Left lung (tissue), 10 donors: Measurements from ENCODE around the gene LCN2. TPM values are rescaled to one million over a fixed set of nuclear protein-coding genes. Genes with fewer than 3 reads are reported as not detected.
A peak's percentile ranks its signal among the peaks of the same experiment; 100 is the strongest.

Experiments
- ATAC-seq: fragments of 200-7000 bp; cut with Tn5 transposase; one replicate; pipeline ENCODE4 v1.9.1; 2020; ENCODE audit warnings: moderate library complexity
- DNase-seq, 4 donors: peaks; one replicate each; pipeline ENCODE4 v3.0.0-alpha.2; 2013 to 2020
- H3K27ac ChIP-seq, 2 donors: fragments of 200-600 bp; sonication (generic) in 1 of 2; one replicate each; pipeline versions ENCODE4 v1.5.0 to v1.8.0; 2020 to 2021
- H3K27me3 ChIP-seq, 2 donors: fragments of 200-600 bp; sonication (generic) in 1 of 2; one replicate each; pipeline versions ENCODE4 v1.5.0 to v1.8.0; 2020 to 2021
- H3K36me3 ChIP-seq, 2 donors: fragments of 200-600 bp; sonication (generic) in 1 of 2; one replicate each; pipeline versions ENCODE4 v1.5.0 to v1.8.0; 2020 to 2021
- H3K4me1 ChIP-seq, 2 donors: fragments of 200-600 bp; one replicate each; pipeline ENCODE4 v1.8.0; 2021
- H3K4me3 ChIP-seq, 2 donors: fragments of 200-600 bp; sonication (generic) in 1 of 2; one replicate each; pipeline versions ENCODE4 v1.5.0 to v1.8.0; 2020 to 2021; ENCODE audit warnings: mild to moderate bottlenecking in 1 of 2
- H3K9me3 ChIP-seq, 2 donors: fragments of 200-600 bp; sonication (generic) in 1 of 2; one replicate each; pipeline versions ENCODE4 v1.5.0 to v1.8.0; 2020 to 2021
- CTCF ChIP-seq, 2 donors: fragments of 200-600 bp; sonication (generic) in 1 of 2; IDR thresholded peaks; one replicate each; pipeline versions ENCODE4 v1.5.0 to v1.8.0; 2021; ENCODE audit warnings: antibody characterized with exemption in 2 of 2
- intact Hi-C, 2 donors: fragments of 100-400 bp; cut with DNase I; formaldehyde crosslinking; loops; one replicate each; pipeline versions ENCODE4 v1.11.2 to v1.14.2; 2022
- polyA plus RNA-seq, 6 donors: library from polyadenylated mRNA; unstranded; fragments of 120-200 nt; gene quantifications; one replicate each; pipeline ENCODE4 v1.2.1, GENCODE V29; 2013; ENCODE audit not compliant: insufficient read length in 6 of 6
- total RNA-seq, 2 donors: library from RNA; stranded (reverse); fragmentation: NEBNext Ultra II Directional; extraction: Animal tissue kit (Norgen Biotek cat#: 25700); gene quantifications; one replicate each; pipeline ENCODE4 v1.2.1, GENCODE V29; 2021
- donor health status: DM: no; HTN: yes; CAD: no.
- donor health status: DM: no; HTN: no; CAD: no.

The LCN2 gene
- total and polyA plus RNA-seq, 8 donors = 1.3 to 155 (median 2.4) TPM

GRCh38 chr9:128115187-128116103 is 33.8 kb upstream of the LCN2 start:
- peak in 3 of 4 donors; percentile 35 to 67 (median 41) for DNase-seq
- intact Hi-C loops = loop anchor here in 1 of 2 donors (10.0 kb wide), 1 partner anchor 171 kb away; no protein-coding TSS in a partner anchor
- no peak overlapping the region for H3K27ac ChIP-seq

GRCh38 chr9:128116104-128117083 is 32.9 kb upstream of the LCN2 start:
- H3K36me3 ChIP-seq = peaks cover 0 to 31% of the 10 kb centered on the region in 2 donors
- no peak overlapping the region for H3K27ac ChIP-seq
- no peak for ATAC-seq
- peaks cover 4 to 18% of the 10 kb centered on the region in 2 donors for H3K4me1 ChIP-seq
- H3K4me3 ChIP-seq = no peak overlapping the region
- no peak for TF ChIP-seq CTCF (IDR thresholded peaks at IDR 0.05)
- intact Hi-C loops = loop anchor here in 1 of 2 donors (10.0 kb wide), 1 partner anchor 172 kb away; no protein-coding TSS in a partner anchor
- H3K9me3 ChIP-seq = no peaks in the 10 kb centered on the region
- H3K27me3 ChIP-seq = no peaks in the 10 kb centered on the region
- peak in 2 of 4 donors; percentile 24 to 60 for DNase-seq

More at GRCh38 chr9:128115187-128116103, 33.8 kb upstream of the LCN2 start:
- Histone ChIP-seq H3K9me3 (no peaks in the 10 kb centered on the region), H3K27me3 (no peaks in the 10 kb centered on the region), H3K4me1 (peaks cover 4 to 18% of the 10 kb centered on the region in 2 donors), H3K36me3 (peaks cover 0 to 22% of the 10 kb centered on the region in 2 donors), H3K4me3 (no peak overlapping the region)
- no peak for TF ChIP-seq CTCF (IDR thresholded peaks at IDR 0.05)
- peak; percentile 7 for ATAC-seq

- Histone ChIP-seq H3K27me3 (no peaks in the 10 kb centered on the region), H3K36me3 (peaks cover 0 to 46% of the 10 kb centered on the region in 2 donors), H3K9me3 (no peaks in the 10 kb centered on the region), H3K4me3 (no peak overlapping the region), H3K4me1 (peaks cover 4 to 18% of the 10 kb centered on the region in 2 donors), H3K27ac (no peak overlapping the region)
- TF ChIP-seq CTCF (IDR thresholded peaks at IDR 0.05) = peak; percentile 100
- ATAC-seq = peak; percentile 95
- peak; percentile 88 to 99 (median 93) for DNase-seq
- intact Hi-C loops = loop anchor here in 1 of 2 donors (10.0 kb wide), 1 partner anchor 173 kb away; no protein-coding TSS in a partner anchor
These were observed 31.4 kb upstream of the LCN2 start for GRCh38 chr9:128117613-128118471.

- Histone ChIP-seq H3K4me1 (peaks cover 4 to 18% of the 10 kb centered on the region in 2 donors), H3K27me3 (no peaks in the 10 kb centered on the region), H3K9me3 (no peaks in the 10 kb centered on the region), H3K27ac (no peak overlapping the region), H3K4me3 (no peak overlapping the region), H3K36me3 (peaks cover 0 to 52% of the 10 kb centered on the region in 2 donors)
- TF ChIP-seq CTCF (IDR thresholded peaks at IDR 0.05) = no peak
- DNase-seq = peak in 1 of 4 donors; percentile 1
- no peak for ATAC-seq
- intact Hi-C loops = loop anchor here in 1 of 2 donors (10.0 kb wide), 1 partner anchor 174 kb away; no protein-coding TSS in a partner anchor
These were observed 30.8 kb upstream of the LCN2 start for GRCh38 chr9:128118472-128118857.
